WTC11 (cell line): ENCODE data around the gene ADH5. TPM values are rescaled to one million over a fixed set of nuclear protein-coding genes. Genes with fewer than 3 reads are reported as not detected.

Experiments
- ATAC-seq: fragments of 200-7000 bp; cut with Tn5 transposase; 2 replicates; pipeline ENCODE4 v1.10.0; 2021; ENCODE audit warnings: mild to moderate bottlenecking, moderate library complexity
- CTCF ChIA-PET: fragments of 300-600 bp; sonication (Branson Sonifier 250); formaldehyde crosslinking; loops from one replicate; lab custom pipeline; 2021; ENCODE audit warnings: antibody characterized with exemption; lab: Charles Lee
- POLR2A ChIA-PET: fragments of 350-600 bp; sonication (Branson Sonifier 250); formaldehyde crosslinking; loops from one replicate; lab custom pipeline; 2021; ENCODE audit warnings: antibody characterized with exemption; lab: Charles Lee
- DNase-seq: peaks from one replicate; pipeline ENCODE4 v3.0.0; 2021; ENCODE audit warnings: low spot score
- H3K27ac Mint-ChIP-seq: 2 replicates; pipeline ENCODE4 v1.8.0; 2021; ENCODE audit warnings: mixed read lengths
- H3K27me3 Mint-ChIP-seq: 2 replicates; pipeline ENCODE4 v1.8.0; 2021; ENCODE audit warnings: low read depth, mild to moderate bottlenecking, moderate library complexity, mixed read lengths
- H3K36me3 Mint-ChIP-seq: 2 replicates; pipeline ENCODE4 v1.8.0; 2021; ENCODE audit warnings: mixed read lengths
- H3K4me1 Mint-ChIP-seq: 2 replicates; pipeline ENCODE4 v1.8.0; 2022; ENCODE audit warnings: mixed read lengths
- H3K4me3 Mint-ChIP-seq: 2 replicates; pipeline ENCODE4 v1.8.0; 2021; ENCODE audit warnings: mild to moderate bottlenecking, moderate library complexity, mixed read lengths
- H3K9me3 Mint-ChIP-seq: 2 replicates; pipeline ENCODE4 v1.8.0; 2021; ENCODE audit warnings: mixed read lengths
- AR ChIP-seq: fragments of 250-450 bp; sonication (Bioruptor Pico); IDR thresholded peaks from 2 replicates; pipeline ENCODE4 v1.9.0; 2021; ENCODE audit warnings: mild to moderate bottlenecking
- ATF2 ChIP-seq: sonication (generic); formaldehyde crosslinking; IDR thresholded peaks from 2 replicates; pipeline ENCODE4 v1.8.1; 2022; ENCODE audit warnings: low read depth, missing genetic modification reagents, borderline replicate concordance
- ATF3 ChIP-seq: sonication (generic); formaldehyde crosslinking; conservative IDR thresholded peaks from 2 replicates; pipeline ENCODE4 v1.8.1; 2022; ENCODE audit warnings: mild to moderate bottlenecking, missing genetic modification reagents
- ATF6 ChIP-seq: sonication (generic); formaldehyde crosslinking; IDR thresholded peaks from 2 replicates; pipeline ENCODE4 v1.8.1; 2023; ENCODE audit warnings: mild to moderate bottlenecking, missing genetic modification reagents
- EMX1 ChIP-seq: fragments of 250-450 bp; sonication (Bioruptor Pico); IDR thresholded peaks from 2 replicates; pipeline ENCODE4 v1.8.0; 2021; ENCODE audit warnings: mild to moderate bottlenecking
- ETV6 ChIP-seq: sonication (generic); formaldehyde crosslinking; IDR thresholded peaks from 2 replicates; pipeline ENCODE4 v1.8.1; 2022; ENCODE audit warnings: mild to moderate bottlenecking, missing genetic modification reagents
- FOXP1 ChIP-seq: sonication (generic); formaldehyde crosslinking; IDR thresholded peaks from 2 replicates; pipeline ENCODE4 v1.8.0; 2022; ENCODE audit warnings: missing genetic modification reagents, mild to moderate bottlenecking, moderate library complexity, borderline replicate concordance
- GRHL2 ChIP-seq: fragments of 250-450 bp; sonication (Bioruptor Pico); IDR thresholded peaks from 2 replicates; pipeline ENCODE4 v1.8.0; 2022; ENCODE audit warnings: mild to moderate bottlenecking, moderate library complexity; ENCODE audit not compliant: insufficient replicate concordance, severe bottlenecking
- GTF2I ChIP-seq: fragments of 250-450 bp; sonication (Bioruptor Pico); conservative IDR thresholded peaks from 2 replicates; pipeline ENCODE4 v1.4.0; 2021; ENCODE audit warnings: mild to moderate bottlenecking
- HMGA2 ChIP-seq: fragments of 250-450 bp; sonication (Bioruptor Pico); IDR thresholded peaks from 2 replicates; pipeline ENCODE4 v1.4.0; 2021; ENCODE audit warnings: mild to moderate bottlenecking, moderate library complexity
- JUN ChIP-seq: sonication (generic); formaldehyde crosslinking; IDR thresholded peaks from 2 replicates; pipeline ENCODE4 v1.8.0; 2023; ENCODE audit warnings: mild to moderate bottlenecking, missing genetic modification reagents
- MAX ChIP-seq: sonication (generic); formaldehyde crosslinking; IDR thresholded peaks from 2 replicates; pipeline ENCODE4 v1.8.0; 2022; ENCODE audit warnings: mild to moderate bottlenecking, missing genetic modification reagents
- MXD4 ChIP-seq: fragments of 250-450 bp; sonication (Bioruptor Pico); IDR thresholded peaks from 2 replicates; pipeline ENCODE4 v1.8.0; 2021; ENCODE audit warnings: mild to moderate bottlenecking, moderate library complexity, borderline replicate concordance
- NFATC4 ChIP-seq: fragments of 250-450 bp; sonication (Bioruptor Pico); IDR thresholded peaks from 2 replicates; pipeline ENCODE4 v1.9.0; 2021; ENCODE audit warnings: mild to moderate bottlenecking
- OVOL2 ChIP-seq: fragments of 250-450 bp; sonication (Bioruptor Pico); IDR thresholded peaks from 2 replicates; pipeline ENCODE4 v1.9.0; 2021; ENCODE audit warnings: mild to moderate bottlenecking, borderline replicate concordance
- TEAD4 ChIP-seq: sonication (generic); formaldehyde crosslinking; IDR thresholded peaks from 2 replicates; pipeline ENCODE4 v1.8.0; 2022; ENCODE audit warnings: mild to moderate bottlenecking, missing genetic modification reagents
- TP53 ChIP-seq: sonication (generic); formaldehyde crosslinking; IDR thresholded peaks from 2 replicates; pipeline ENCODE4 v1.8.1; 2023; ENCODE audit warnings: mild to moderate bottlenecking, missing genetic modification reagents
- ZNF121 ChIP-seq: sonication (generic); formaldehyde crosslinking; IDR thresholded peaks from 2 replicates; pipeline ENCODE4 v1.8.0; 2023; ENCODE audit warnings: missing genetic modification reagents
- ZNF232 ChIP-seq: sonication (generic); formaldehyde crosslinking; IDR thresholded peaks from 2 replicates; pipeline ENCODE4 v1.8.0; 2022; ENCODE audit warnings: mild to moderate bottlenecking, missing genetic modification reagents
- ZNF263 ChIP-seq: sonication (generic); formaldehyde crosslinking; IDR thresholded peaks from 2 replicates; pipeline ENCODE4 v1.8.1; 2022; ENCODE audit warnings: low read depth, mild to moderate bottlenecking, moderate library complexity, missing genetic modification reagents
- ZNF416 ChIP-seq: fragments of 250-450 bp; sonication (Bioruptor Pico); IDR thresholded peaks from 2 replicates; pipeline ENCODE4 v1.9.0; 2021; ENCODE audit warnings: mild to moderate bottlenecking, inconsistent platforms
- ZNF532 ChIP-seq: fragments of 250-450 bp; sonication (Bioruptor Pico); IDR thresholded peaks from 2 replicates; pipeline ENCODE4 v1.9.0; 2021; ENCODE audit warnings: mild to moderate bottlenecking, borderline replicate concordance
- total RNA-seq: library from RNA; stranded (reverse); gene quantifications from 3 replicates; pipeline ENCODE4 v1.2.3, GENCODE V29; 2021

The ADH5 gene
- total RNA-seq, 1 experiment from 2014 or later, result 244 TPM

GRCh38 chr4:99078336-99078735 lies 10.3 kb downstream of the ADH5 start (continued):
- TF ChIP-seq NFATC4 (CRISPR knock-in tag), result no peak
- TF ChIP-seq EMX1 (CRISPR knock-in tag), result no peak

GRCh38 chr4:99077177-99077576 lies 11.4 kb downstream of the ADH5 start:
- Mint-ChIP-seq H3K4me1 (no peaks in the 10 kb centered on the region), H3K27ac (no peak overlapping the region), H3K4me3 (no peak overlapping the region), H3K36me3 (peaks cover 87% of the 10 kb centered on the region), H3K9me3 (no peaks in the 10 kb centered on the region), H3K27me3 (no peaks in the 10 kb centered on the region)
- ATAC-seq, result no peak
- ChIA-PET POLR2A (no interaction called here), CTCF (no interaction called here)
- no peak for TF ChIP-seq ATF2 (CRISPR knock-in tag)
- no peak for TF ChIP-seq AR (CRISPR knock-in tag)
- no peak for TF ChIP-seq GTF2I
- TF ChIP-seq ZNF416 (CRISPR knock-in tag), result no peak
- no peak for TF ChIP-seq ETV6 (CRISPR knock-in tag)
- TF ChIP-seq ATF6 (CRISPR knock-in tag), result no peak
- no peak for TF ChIP-seq ZNF532 (CRISPR knock-in tag)
- TF ChIP-seq ZNF232 (CRISPR knock-in tag), result no peak
- no peak for TF ChIP-seq MAX
- TF ChIP-seq OVOL2 (CRISPR knock-in tag), result no peak
- TF ChIP-seq MXD4 (CRISPR knock-in tag), result no peak
- no peak for TF ChIP-seq TEAD4 (CRISPR knock-in tag)
- TF ChIP-seq FOXP1 (CRISPR knock-in tag), result no peak
- no peak for TF ChIP-seq JUN (CRISPR knock-in tag)
- TF ChIP-seq ZNF263, result no peak
- TF ChIP-seq TP53 (CRISPR knock-in tag), result no peak
- TF ChIP-seq ATF3 (CRISPR knock-in tag), result no peak
- TF ChIP-seq ZNF121 (CRISPR knock-in tag), result no peak
- no peak for TF ChIP-seq HMGA2
- no peak for TF ChIP-seq GRHL2 (CRISPR knock-in tag)
- DNase-seq, result no peak
